ENCODE measurements around the gene TEX2. TPM values are rescaled to one million over a fixed set of nuclear protein-coding genes. Genes with fewer than 3 reads are reported as not detected.
"Not testable (repeated sequence)": the region's sequence is repeated elsewhere in the genome, so short reads cannot be mapped to it uniquely, and the experiment has no call there.

The TEX2 gene
- total RNA-seq, 3 donors from 2014 or later, result 27.5 to 38.5 (median 30.2) TPM

DNA sequence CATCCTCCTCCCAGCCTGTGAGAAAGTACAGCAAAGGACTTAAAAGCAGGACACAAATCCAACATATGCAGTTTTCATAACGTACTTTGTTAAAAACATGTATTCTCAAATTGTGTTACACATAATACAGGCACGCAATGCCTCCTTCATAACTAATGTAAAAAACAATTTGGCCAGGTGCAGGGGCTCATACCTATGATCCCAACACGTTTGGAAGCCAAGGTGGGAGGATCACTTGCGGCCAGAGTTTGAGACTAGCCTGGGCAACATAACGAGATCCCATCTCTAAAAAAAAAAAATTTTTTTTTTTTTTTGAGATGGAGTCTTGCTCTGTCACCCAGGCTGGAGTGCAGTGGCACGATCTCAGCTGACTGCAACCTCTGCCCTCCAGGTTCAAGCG lies 20.4 kb downstream of the TEX2 start:
- H3K4me1 ChIP-seq (ENCODE audit: low read depth), result peaks cover 11% of the 10 kb centered on the region
- H3K36me3 ChIP-seq (ENCODE audit: low read depth), result no peaks in the 10 kb centered on the region
- TF ChIP-seq CTCF (IDR thresholded peaks at IDR 0.05), result no peak
- DNase-seq, result no peak
- no peak overlapping the region for H3K4me3 ChIP-seq
- intact Hi-C loops (cut with DNase I, micrococcal nuclease), result no loop called here
- no peak for ATAC-seq
- no peaks in the 10 kb centered on the region for H3K9me3 ChIP-seq

DNA sequence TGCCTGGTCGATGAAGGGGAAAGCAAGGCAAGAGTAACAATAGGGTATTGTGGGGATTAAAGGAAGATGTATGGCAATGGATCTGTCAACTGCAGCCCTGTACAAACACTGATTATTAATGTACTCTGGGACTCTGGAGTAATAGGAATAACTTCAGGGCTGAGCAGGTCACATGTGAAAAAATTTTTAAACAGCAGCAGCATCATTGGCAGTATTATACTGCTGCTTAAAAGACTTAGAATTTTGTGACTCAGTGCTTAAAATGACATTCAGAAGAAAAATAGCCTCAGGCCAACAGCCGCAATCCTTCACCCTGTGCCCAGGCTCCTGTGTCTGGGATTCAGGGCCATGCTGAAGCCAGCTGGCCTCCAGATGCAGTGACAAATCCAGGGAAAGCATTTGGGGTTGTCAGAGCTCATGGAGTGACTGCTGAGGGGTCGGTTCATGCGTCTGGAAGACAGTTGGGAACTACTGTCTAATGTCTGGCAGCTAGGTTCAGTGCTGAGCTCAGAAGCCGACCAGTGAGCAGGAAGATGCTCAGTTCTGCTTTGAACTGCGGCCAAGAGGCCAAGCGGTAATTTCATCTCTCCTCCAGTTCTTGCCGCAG lies 22.2 kb downstream of the TEX2 start:
- H3K9me3 ChIP-seq, result no peaks in the 10 kb centered on the region
- ATAC-seq (peak; percentile 43), DNase-seq (peak in 1 of 3 donors; percentile 24)
- TF ChIP-seq CTCF (IDR thresholded peaks at IDR 0.05), result no peak
- H3K4me1 ChIP-seq (ENCODE audit: low read depth), result peaks cover 11% of the 10 kb centered on the region
- intact Hi-C loops (cut with DNase I, micrococcal nuclease), result no loop called here
- H3K4me3 ChIP-seq, result no peak overlapping the region
- H3K36me3 ChIP-seq (ENCODE audit: low read depth), result no peaks in the 10 kb centered on the region

DNA sequence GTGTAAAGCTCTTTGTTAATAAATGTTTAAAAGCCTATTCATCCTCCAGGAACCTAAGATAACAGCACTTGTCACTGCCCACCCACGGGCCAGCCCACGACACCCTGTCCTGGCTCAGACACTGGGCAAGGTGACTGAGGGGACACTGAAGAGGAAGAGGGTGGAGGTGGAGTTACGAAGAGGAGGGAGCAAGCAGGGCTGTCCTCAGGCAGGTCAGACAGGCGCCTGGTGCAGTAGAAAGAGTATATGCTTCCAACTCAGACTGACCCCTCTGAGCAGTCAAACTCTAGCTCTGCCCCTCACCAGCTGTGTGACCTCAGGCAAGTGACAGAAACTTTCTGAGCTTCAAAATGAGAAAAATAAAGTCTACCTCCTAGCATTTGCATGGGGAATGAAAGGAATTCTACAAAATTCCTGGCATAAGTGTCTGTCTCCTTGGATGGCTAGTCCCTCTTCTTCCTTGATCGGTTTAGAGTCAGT lies 22.8 kb downstream of the TEX2 start:
- TF ChIP-seq CTCF (IDR thresholded peaks at IDR 0.05), result no peak
- H3K4me1 ChIP-seq (ENCODE audit: low read depth), result peaks cover 11% of the 10 kb centered on the region
- no peak overlapping the region for H3K4me3 ChIP-seq
- DNase-seq (peak in 1 of 3 donors; percentile 19), ATAC-seq (peak; percentile 76)
- H3K9me3 ChIP-seq, result no peaks in the 10 kb centered on the region
- H3K36me3 ChIP-seq (ENCODE audit: low read depth), result no peaks in the 10 kb centered on the region
- intact Hi-C loops (cut with DNase I, micrococcal nuclease), result no loop called here

DNA sequence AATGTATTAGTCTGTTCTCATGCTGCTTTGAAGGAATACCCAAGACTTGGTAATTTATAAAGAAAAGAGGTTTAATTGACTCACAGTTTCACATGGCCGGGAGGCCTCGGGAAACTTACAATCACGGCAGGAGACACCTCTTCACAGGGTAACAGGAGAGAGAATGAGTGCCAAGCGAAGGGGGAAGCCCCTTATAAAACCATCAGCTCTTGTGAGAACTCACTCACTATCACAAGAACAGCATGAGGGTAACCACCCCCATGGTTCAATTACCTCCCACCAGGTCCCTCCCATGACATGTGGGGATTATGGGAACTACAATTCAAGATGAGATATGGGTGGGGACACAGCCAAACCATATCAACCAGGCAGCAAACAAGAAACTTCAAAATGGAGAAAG lies 24.6 kb downstream of the TEX2 start:
- intact Hi-C loops (cut with DNase I, micrococcal nuclease); H3K9me3 ChIP-seq; H3K36me3 ChIP-seq (ENCODE audit: low read depth); DNase-seq; ATAC-seq; H3K4me3 ChIP-seq: not testable (repeated sequence)
- H3K4me1 ChIP-seq (ENCODE audit: low read depth), result peaks cover 11% of the 10 kb centered on the region

DNA sequence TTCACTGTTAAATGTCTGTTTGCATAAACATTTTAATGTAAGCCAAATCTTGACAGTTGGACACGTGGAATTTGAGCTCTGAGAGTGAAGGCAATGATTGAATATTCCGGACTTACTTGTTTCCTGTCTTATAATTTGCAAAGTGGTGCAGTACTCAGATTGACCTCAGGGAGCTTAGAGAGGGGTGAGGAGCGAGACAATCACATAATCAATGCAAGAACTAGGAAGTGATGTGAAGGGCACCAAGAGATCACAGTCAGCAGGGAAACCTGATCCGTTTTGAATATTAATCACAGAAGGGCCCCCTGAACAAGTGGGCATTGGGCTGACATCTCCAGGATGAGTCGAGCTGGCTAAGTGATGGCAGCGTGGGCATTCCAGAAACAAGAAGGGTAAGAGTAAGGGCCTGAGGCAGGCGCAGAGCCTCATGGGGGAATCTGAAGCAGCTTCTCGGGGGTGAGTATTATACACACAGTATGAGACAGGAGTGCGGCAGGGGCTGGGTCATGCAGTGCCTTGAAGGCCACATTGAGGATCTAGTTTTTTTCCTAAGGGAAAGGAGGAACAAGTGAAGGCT lies 26.1 kb downstream of the TEX2 start:
- Histone ChIP-seq H3K4me3 (no peak overlapping the region), H3K36me3 (ENCODE audit: low read depth) (no peaks in the 10 kb centered on the region), H3K9me3 (no peaks in the 10 kb centered on the region), H3K4me1 (ENCODE audit: low read depth) (peaks cover 11% of the 10 kb centered on the region)
- intact Hi-C loops (cut with DNase I, micrococcal nuclease), result no loop called here
- ATAC-seq (no peak), DNase-seq (no peak)
- TF ChIP-seq CTCF (IDR thresholded peaks at IDR 0.05), result no peak

DNA sequence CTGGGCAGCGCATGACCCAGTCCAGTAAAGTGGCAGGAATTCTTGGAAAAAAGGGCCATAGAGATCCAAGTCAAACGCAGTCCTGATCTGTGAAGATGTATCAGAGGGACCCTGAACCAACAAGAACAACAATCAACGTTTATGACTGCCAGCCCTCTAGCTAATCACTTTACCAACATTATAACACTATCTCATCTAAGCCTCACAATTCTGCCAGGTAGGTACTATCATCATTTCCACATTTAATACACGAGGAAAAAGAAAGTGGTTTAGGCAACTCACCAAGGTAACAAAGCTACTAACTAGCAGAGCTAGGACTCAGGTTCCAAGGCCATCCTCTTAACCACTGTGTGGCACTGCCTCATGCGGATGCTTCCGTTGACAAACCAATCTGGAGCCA lies 28.1 kb downstream of the TEX2 start:
- no peak for DNase-seq
- no peak for ATAC-seq
- intact Hi-C loops (cut with DNase I, micrococcal nuclease), result no loop called here
- no peaks in the 10 kb centered on the region for H3K9me3 ChIP-seq
- H3K36me3 ChIP-seq (ENCODE audit: low read depth), result no peaks in the 10 kb centered on the region
- H3K4me1 ChIP-seq (ENCODE audit: low read depth), result no peaks in the 10 kb centered on the region
- H3K4me3 ChIP-seq, result no peak overlapping the region
- no peak for TF ChIP-seq CTCF (IDR thresholded peaks at IDR 0.05)
